Measurements from ENCODE around the gene TANC1.
A peak's percentile ranks its signal among the peaks of the same experiment; 100 is the strongest.

Gene TANC1

DNA sequence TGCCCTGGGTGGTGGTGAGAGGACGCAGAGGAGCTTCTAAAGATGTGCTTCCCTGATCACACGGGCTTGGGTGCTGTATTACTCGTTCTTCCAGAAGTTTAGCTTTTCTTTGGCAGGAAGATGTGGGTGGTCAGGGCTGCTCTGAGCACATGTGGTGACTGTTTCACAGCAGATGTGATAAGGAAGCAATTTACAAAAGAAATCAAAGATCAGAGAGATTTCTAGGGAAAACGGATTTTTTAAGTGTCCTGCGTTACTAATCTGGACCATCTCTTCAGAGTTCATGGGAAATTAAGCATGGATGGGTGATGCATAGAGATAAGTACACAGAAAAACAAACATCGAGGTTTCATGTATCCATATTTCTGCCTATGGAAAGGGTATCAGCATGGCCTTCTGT lies 218.7 kb downstream of the TANC1 start:
- H2BK15ac ChIP-seq (ENCODE audit: low read length), result no peak overlapping the region
- H2AFZ ChIP-seq (ENCODE audit: low read length), result no peak overlapping the region
- no peaks in the 10 kb centered on the region for H3K79me1 ChIP-seq (ENCODE audit: low read depth, low read length)
- no peaks in the 10 kb centered on the region for H3K4me1 ChIP-seq (ENCODE audit: control insufficient read depth in 2 of 2, insufficient read depth in 1 of 2, low read depth in 1 of 2, low read length in 2 of 2)
- H2BK5ac ChIP-seq (ENCODE audit: low read length), result no peak overlapping the region
- H4K91ac ChIP-seq (ENCODE audit: low read depth, low read length, poor library complexity), result no peak overlapping the region
- no peak overlapping the region for H2BK120ac ChIP-seq (ENCODE audit: low read depth, low read length)
- H3K27me3 ChIP-seq (ENCODE audit: control insufficient read depth in 3 of 3, insufficient read depth in 3 of 3, low read depth in 1 of 3, low read length in 3 of 3), result no peaks in the 10 kb centered on the region
- H3K36me3 ChIP-seq (replicated peaks in 1 of 2; ENCODE audit: control insufficient read depth in 2 of 2, insufficient read depth in 2 of 2, low read length in 2 of 2), result peaks cover 0 to 73% of the 10 kb centered on the region in 2 donors
- H3K23ac ChIP-seq (ENCODE audit: low read depth, low read length, poor library complexity), result no peak overlapping the region
- H3K14ac ChIP-seq (ENCODE audit: low read length), result no peak overlapping the region
- no peak overlapping the region for H2AK5ac ChIP-seq (ENCODE audit: low read depth, low read length)
- no peak overlapping the region for H3K9ac ChIP-seq (ENCODE audit: low read depth, low read length, poor library complexity)
- no peak overlapping the region for H3K18ac ChIP-seq (ENCODE audit: low read length)
- H3K4me2 ChIP-seq (ENCODE audit: insufficient read depth, low read length, poor library complexity, severe bottlenecking), result no peak overlapping the region
- no peak overlapping the region for H3K27ac ChIP-seq (replicated peaks; ENCODE audit: low read length)
- no peak overlapping the region for H3K4ac ChIP-seq (ENCODE audit: low read length)
- DNase-seq (ENCODE audit: low spot score), result no peak
- H2BK12ac ChIP-seq (ENCODE audit: low read length), result no peak overlapping the region
- WGBS, 2 donors (ENCODE audit: extremely low coverage in 2 of 2, insufficient read length in 2 of 2, insufficient replicate concordance in 1 of 2), result no CpG with 5 or more reads among the region's 6 CpGs
- H4K8ac ChIP-seq (ENCODE audit: low read depth, low read length), result no peak overlapping the region
- H3K4me3 ChIP-seq (ENCODE audit: low read length in 2 of 2), result no peak overlapping the region
- H3K9me3 ChIP-seq (replicated peaks in 1 of 2; ENCODE audit: control insufficient read depth in 2 of 2, insufficient read depth in 1 of 2, low read depth in 1 of 2, low read length in 2 of 2), result peaks cover 0 to 1% of the 10 kb centered on the region in 2 donors

DNA sequence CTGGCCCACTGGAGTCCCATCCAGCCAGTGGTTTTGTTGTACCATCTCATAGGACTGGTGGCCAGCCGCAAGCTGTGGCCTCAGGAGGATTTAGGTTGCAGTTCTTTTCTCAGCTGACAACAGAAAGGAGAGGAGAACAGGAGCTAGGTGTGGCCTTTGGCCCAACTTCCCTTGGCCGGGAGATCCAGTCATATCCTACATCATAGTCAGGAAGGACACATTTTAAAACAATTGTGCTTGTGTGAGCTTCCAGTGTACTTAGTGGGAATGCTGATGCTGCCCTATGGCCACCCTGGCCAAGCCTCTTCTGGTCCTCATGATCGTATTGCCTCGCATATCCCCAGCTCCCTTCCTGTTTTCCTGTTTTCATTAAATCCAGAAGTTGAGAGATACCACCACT lies 220.0 kb downstream of the TANC1 start:
- Histone ChIP-seq H3K9me3 (replicated peaks in 1 of 2; ENCODE audit: control insufficient read depth in 2 of 2, insufficient read depth in 1 of 2, low read depth in 1 of 2, low read length in 2 of 2) (peaks cover 0 to 1% of the 10 kb centered on the region in 2 donors), H2BK15ac (ENCODE audit: low read length) (no peak overlapping the region), H2AK5ac (ENCODE audit: low read depth, low read length) (no peak overlapping the region), H3K4me1 (ENCODE audit: control insufficient read depth in 2 of 2, insufficient read depth in 1 of 2, low read depth in 1 of 2, low read length in 2 of 2) (no peaks in the 10 kb centered on the region), H3K4me3 (ENCODE audit: low read length in 2 of 2) (no peak overlapping the region), H3K27me3 (ENCODE audit: control insufficient read depth in 3 of 3, insufficient read depth in 3 of 3, low read depth in 1 of 3, low read length in 3 of 3) (no peaks in the 10 kb centered on the region), H3K4me2 (ENCODE audit: insufficient read depth, low read length, poor library complexity, severe bottlenecking) (no peak overlapping the region), H3K4ac (ENCODE audit: low read length) (no peak overlapping the region), H3K79me1 (ENCODE audit: low read depth, low read length) (no peaks in the 10 kb centered on the region), H4K8ac (ENCODE audit: low read depth, low read length) (no peak overlapping the region), H2BK12ac (ENCODE audit: low read length) (no peak overlapping the region), H2AFZ (ENCODE audit: low read length) (no peak overlapping the region), H3K9ac (ENCODE audit: low read depth, low read length, poor library complexity) (no peak overlapping the region), H3K36me3 (replicated peaks in 1 of 2; ENCODE audit: control insufficient read depth in 2 of 2, insufficient read depth in 2 of 2, low read length in 2 of 2) (peaks cover 0 to 66% of the 10 kb centered on the region in 2 donors), H2BK120ac (ENCODE audit: low read depth, low read length) (no peak overlapping the region), H4K91ac (ENCODE audit: low read depth, low read length, poor library complexity) (no peak overlapping the region), H3K23ac (ENCODE audit: low read depth, low read length, poor library complexity) (no peak overlapping the region), H3K18ac (ENCODE audit: low read length) (peak overlapping the region; percentile 42), H2BK5ac (ENCODE audit: low read length) (no peak overlapping the region), H3K14ac (ENCODE audit: low read length) (no peak overlapping the region), H3K27ac (replicated peaks; ENCODE audit: low read length) (no peak overlapping the region)
- no peak for DNase-seq (ENCODE audit: low spot score)
- WGBS, 2 donors (ENCODE audit: extremely low coverage in 2 of 2, insufficient read length in 2 of 2, insufficient replicate concordance in 1 of 2), result no CpG with 5 or more reads among the region's 4 CpGs

DNA sequence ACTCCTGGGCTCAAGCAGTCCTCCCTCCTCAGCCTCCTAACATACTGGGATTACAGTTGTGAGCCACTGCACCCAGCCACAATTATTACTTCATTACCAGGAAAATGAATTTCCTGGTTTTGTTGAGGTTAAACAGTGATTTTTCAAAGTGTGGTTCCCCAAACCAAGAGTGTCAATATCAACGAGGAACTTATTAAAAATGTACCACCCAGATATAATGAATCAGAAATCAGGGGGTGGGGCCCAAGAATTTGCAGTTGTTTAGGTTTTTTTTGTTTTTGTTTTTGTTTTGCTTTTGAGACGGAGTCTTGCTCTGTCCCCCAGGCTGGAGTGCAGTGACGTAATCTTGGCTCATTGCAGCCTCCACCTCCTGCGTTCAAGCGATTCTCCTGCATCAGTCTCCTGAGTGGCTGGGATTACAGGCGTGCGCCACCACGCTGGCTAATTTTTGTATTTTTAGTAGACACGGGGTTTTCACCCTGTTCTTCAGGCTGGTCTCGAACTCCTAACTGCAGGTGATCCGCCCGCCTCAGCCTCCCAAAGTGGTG lies 224.0 kb downstream of the TANC1 start:
- H4K8ac ChIP-seq (ENCODE audit: low read depth, low read length), result no peak overlapping the region
- no peak for DNase-seq (ENCODE audit: low spot score)
- H3K4me1 ChIP-seq (ENCODE audit: control insufficient read depth in 2 of 2, insufficient read depth in 1 of 2, low read depth in 1 of 2, low read length in 2 of 2), result no peaks in the 10 kb centered on the region
- no peaks in the 10 kb centered on the region for H3K79me1 ChIP-seq (ENCODE audit: low read depth, low read length)
- no peak overlapping the region for H3K4ac ChIP-seq (ENCODE audit: low read length)
- no CpG with 5 or more reads among the region's 12 CpGs for WGBS, 2 donors (ENCODE audit: extremely low coverage in 2 of 2, insufficient read length in 2 of 2, insufficient replicate concordance in 1 of 2)
- H3K9ac ChIP-seq (ENCODE audit: low read depth, low read length, poor library complexity), result no peak overlapping the region
- no peak overlapping the region for H2AK5ac ChIP-seq (ENCODE audit: low read depth, low read length)
- H3K9me3 ChIP-seq (replicated peaks in 1 of 2; ENCODE audit: control insufficient read depth in 2 of 2, insufficient read depth in 1 of 2, low read depth in 1 of 2, low read length in 2 of 2), result peaks cover 0 to 1% of the 10 kb centered on the region in 2 donors
- H3K36me3 ChIP-seq (replicated peaks in 1 of 2; ENCODE audit: control insufficient read depth in 2 of 2, insufficient read depth in 2 of 2, low read length in 2 of 2), result peaks cover 0 to 65% of the 10 kb centered on the region in 2 donors
- no peak overlapping the region for H2BK120ac ChIP-seq (ENCODE audit: low read depth, low read length)
- H2BK5ac ChIP-seq (ENCODE audit: low read length), result no peak overlapping the region
- no peak overlapping the region for H2AFZ ChIP-seq (ENCODE audit: low read length)
- no peak overlapping the region for H2BK15ac ChIP-seq (ENCODE audit: low read length)
- no peak overlapping the region for H2BK12ac ChIP-seq (ENCODE audit: low read length)
- no peak overlapping the region for H3K23ac ChIP-seq (ENCODE audit: low read depth, low read length, poor library complexity)
- no peak overlapping the region for H3K14ac ChIP-seq (ENCODE audit: low read length)
- H3K4me3 ChIP-seq (ENCODE audit: low read length in 2 of 2), result no peak overlapping the region
- H3K27me3 ChIP-seq (ENCODE audit: control insufficient read depth in 3 of 3, insufficient read depth in 3 of 3, low read depth in 1 of 3, low read length in 3 of 3), result no peaks in the 10 kb centered on the region
- no peak overlapping the region for H3K4me2 ChIP-seq (ENCODE audit: insufficient read depth, low read length, poor library complexity, severe bottlenecking)
- H3K18ac ChIP-seq (ENCODE audit: low read length), result no peak overlapping the region
- H4K91ac ChIP-seq (ENCODE audit: low read depth, low read length, poor library complexity), result no peak overlapping the region
- H3K27ac ChIP-seq (replicated peaks; ENCODE audit: low read length), result no peak overlapping the region

DNA sequence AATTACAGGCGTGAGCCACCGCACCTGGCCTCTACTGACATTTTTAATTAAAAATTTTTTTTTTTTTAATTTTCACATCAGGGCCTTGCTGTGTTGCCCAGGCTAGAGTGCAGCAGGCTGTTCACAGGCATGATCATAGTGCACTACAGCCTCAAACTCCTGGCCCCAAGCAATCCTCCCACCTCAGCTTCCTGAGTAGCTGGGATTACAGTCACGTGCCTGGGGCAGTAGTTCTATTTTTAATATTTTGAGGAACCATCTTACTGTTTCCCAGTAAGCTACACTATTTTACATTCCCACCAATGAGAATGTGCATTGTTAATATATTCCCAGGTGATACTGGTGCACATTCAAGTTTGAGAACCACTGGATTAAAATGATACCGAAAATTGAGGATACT lies 225.4 kb downstream of the TANC1 start:
- Histone ChIP-seq H2BK12ac (ENCODE audit: low read length) (no peak overlapping the region), H3K4me3 (ENCODE audit: low read length in 2 of 2) (no peak overlapping the region), H3K9me3 (replicated peaks in 1 of 2; ENCODE audit: control insufficient read depth in 2 of 2, insufficient read depth in 1 of 2, low read depth in 1 of 2, low read length in 2 of 2) (peaks cover 0 to 1% of the 10 kb centered on the region in 2 donors), H3K9ac (ENCODE audit: low read depth, low read length, poor library complexity) (no peak overlapping the region), H3K4me2 (ENCODE audit: insufficient read depth, low read length, poor library complexity, severe bottlenecking) (no peak overlapping the region), H3K23ac (ENCODE audit: low read depth, low read length, poor library complexity) (no peak overlapping the region), H2BK15ac (ENCODE audit: low read length) (no peak overlapping the region), H2BK5ac (ENCODE audit: low read length) (no peak overlapping the region), H3K36me3 (replicated peaks in 1 of 2; ENCODE audit: control insufficient read depth in 2 of 2, insufficient read depth in 2 of 2, low read length in 2 of 2) (peaks cover 0 to 67% of the 10 kb centered on the region in 2 donors), H2AFZ (ENCODE audit: low read length) (no peak overlapping the region), H4K8ac (ENCODE audit: low read depth, low read length) (no peak overlapping the region), H3K18ac (ENCODE audit: low read length) (no peak overlapping the region), H2AK5ac (ENCODE audit: low read depth, low read length) (no peak overlapping the region), H3K27ac (replicated peaks; ENCODE audit: low read length) (no peak overlapping the region), H2BK120ac (ENCODE audit: low read depth, low read length) (no peak overlapping the region), H3K4ac (ENCODE audit: low read length) (no peak overlapping the region), H4K91ac (ENCODE audit: low read depth, low read length, poor library complexity) (no peak overlapping the region), H3K4me1 (ENCODE audit: control insufficient read depth in 2 of 2, insufficient read depth in 1 of 2, low read depth in 1 of 2, low read length in 2 of 2) (no peaks in the 10 kb centered on the region), H3K14ac (ENCODE audit: low read length) (no peak overlapping the region), H3K79me1 (ENCODE audit: low read depth, low read length) (no peaks in the 10 kb centered on the region), H3K27me3 (ENCODE audit: control insufficient read depth in 3 of 3, insufficient read depth in 3 of 3, low read depth in 1 of 3, low read length in 3 of 3) (no peaks in the 10 kb centered on the region)
- no peak for DNase-seq (ENCODE audit: low spot score)
- no CpG with 5 or more reads among the region's 4 CpGs for WGBS, 2 donors (ENCODE audit: extremely low coverage in 2 of 2, insufficient read length in 2 of 2, insufficient replicate concordance in 1 of 2)
